HFFc6 (cell line): ENCODE data around the gene ZNF740. TPM values are rescaled to one million over a fixed set of nuclear protein-coding genes. Genes with fewer than 3 reads are reported as not detected.
"Not testable (repeated sequence)": the region's sequence is repeated elsewhere in the genome, so short reads cannot be mapped to it uniquely, and the experiment has no call there.

Source experiments
- DNase-seq: peaks from one replicate; pipeline ENCODE4 v3.0.0-alpha.2; 2018
- H3K27ac Mint-ChIP-seq: 2 replicates; pipeline ENCODE4 v1.8.0; 2020; ENCODE audit warnings: mild to moderate bottlenecking, mixed read lengths
- H3K27me3 Mint-ChIP-seq: 2 replicates; pipeline ENCODE4 v1.8.0; 2021; ENCODE audit warnings: mild to moderate bottlenecking, moderate library complexity, mixed read lengths; ENCODE audit not compliant: insufficient read depth
- H3K36me3 Mint-ChIP-seq: 2 replicates; pipeline ENCODE4 v1.8.0; 2021; ENCODE audit warnings: low read depth, mixed read lengths
- H3K4me1 Mint-ChIP-seq: 2 replicates; pipeline ENCODE4 v1.8.0; 2020; ENCODE audit warnings: low read depth, mixed read lengths
- H3K4me3 Mint-ChIP-seq: 2 replicates; pipeline ENCODE4 v1.8.0; 2020; ENCODE audit warnings: mild to moderate bottlenecking, moderate library complexity, mixed read lengths
- H3K9me3 Mint-ChIP-seq: 2 replicates; pipeline ENCODE4 v1.8.0; 2020; ENCODE audit warnings: mild to moderate bottlenecking, mixed read lengths
- total RNA-seq, 6 experiments: library from RNA; stranded (reverse); fragmentation: NEBNext Ultra II Directional; extraction: Animal tissue kit (Norgen Biotek cat#: 25700); gene quantifications; 2 replicates in 1 of 6; 3 replicates in 5 of 6; pipeline ENCODE4 v1.2.3, GENCODE V29; 2021
- TF ChIP-seq, protein P1 (sequence below): fragments of 200-600 bp; sonication (generic); IDR thresholded peaks from 2 replicates; pipeline ENCODE4 v1.5.0; 2021; ENCODE audit warnings: antibody characterized with exemption, mild to moderate bottlenecking

ZNF740 gene
- total RNA-seq, 6 experiments from 2014 or later: 17.3 to 25.7 (median 19.3) TPM

DNA sequence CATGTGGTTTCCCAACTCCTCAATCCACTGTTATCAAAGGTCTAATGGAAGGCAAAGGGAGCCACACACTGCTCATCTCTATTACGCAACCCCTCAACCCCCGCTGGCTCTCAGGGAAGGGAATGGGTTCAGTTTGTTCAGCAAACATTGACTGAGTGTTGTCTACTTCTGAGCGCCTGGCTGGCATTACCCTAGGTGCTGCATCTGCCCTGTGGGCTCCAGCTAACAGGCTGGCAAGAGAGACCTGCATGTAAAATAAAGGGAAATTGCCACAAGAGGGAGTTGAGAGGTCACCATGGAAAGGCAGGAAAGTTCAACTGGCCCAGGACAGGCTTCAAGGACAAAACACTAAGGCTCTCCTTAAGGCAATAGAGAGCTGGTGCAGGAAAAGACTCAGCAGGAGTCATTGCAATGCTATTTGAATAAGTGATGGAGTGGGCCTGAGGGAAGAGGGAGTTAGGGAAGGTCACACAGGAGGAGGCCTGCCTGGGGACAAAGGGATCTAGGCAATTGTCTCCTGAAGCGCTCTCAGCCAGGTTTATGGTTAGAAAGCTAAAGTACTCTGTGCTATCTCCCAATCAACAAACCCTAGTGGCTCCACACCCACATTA, 5.5 kb upstream of the ZNF740 start:
- Mint-ChIP-seq H3K9me3 (no peaks in the 10 kb centered on the region), H3K4me3 (peak overlapping the region; percentile 39; the same call in 1 of the 2 replicates)
- DNase-seq: peak; percentile 48

DNA sequence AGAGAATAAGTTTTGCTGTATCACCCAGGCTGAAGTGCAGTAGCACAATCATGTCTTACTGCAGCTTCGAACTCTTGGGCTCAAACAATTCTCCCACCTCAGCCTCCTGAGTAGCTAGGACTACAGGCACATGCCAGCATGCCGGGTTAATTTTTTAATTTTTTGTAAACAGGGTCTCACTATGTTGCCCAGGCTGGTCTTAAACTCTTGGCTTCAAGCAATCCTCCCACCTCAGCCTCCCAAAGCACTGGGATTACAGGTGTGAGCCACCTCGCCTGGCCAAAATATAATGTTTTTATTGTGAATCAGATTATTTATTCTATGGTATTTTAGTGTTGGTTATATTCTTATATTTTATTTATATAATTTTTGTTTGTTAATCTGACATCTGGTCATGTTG, 3.8 kb upstream of the ZNF740 start:
- Mint-ChIP-seq H3K4me1 (peaks cover 57% of the 10 kb centered on the region), H3K27ac (no peak overlapping the region), H3K4me3 (no peak overlapping the region), H3K36me3 (peaks cover 9% of the 10 kb centered on the region), H3K27me3 (no peaks in the 10 kb centered on the region; the same call in 1 of the 2 replicates), H3K9me3 (no peaks in the 10 kb centered on the region)
- no peak for DNase-seq
- TF ChIP-seq, protein P1, sequence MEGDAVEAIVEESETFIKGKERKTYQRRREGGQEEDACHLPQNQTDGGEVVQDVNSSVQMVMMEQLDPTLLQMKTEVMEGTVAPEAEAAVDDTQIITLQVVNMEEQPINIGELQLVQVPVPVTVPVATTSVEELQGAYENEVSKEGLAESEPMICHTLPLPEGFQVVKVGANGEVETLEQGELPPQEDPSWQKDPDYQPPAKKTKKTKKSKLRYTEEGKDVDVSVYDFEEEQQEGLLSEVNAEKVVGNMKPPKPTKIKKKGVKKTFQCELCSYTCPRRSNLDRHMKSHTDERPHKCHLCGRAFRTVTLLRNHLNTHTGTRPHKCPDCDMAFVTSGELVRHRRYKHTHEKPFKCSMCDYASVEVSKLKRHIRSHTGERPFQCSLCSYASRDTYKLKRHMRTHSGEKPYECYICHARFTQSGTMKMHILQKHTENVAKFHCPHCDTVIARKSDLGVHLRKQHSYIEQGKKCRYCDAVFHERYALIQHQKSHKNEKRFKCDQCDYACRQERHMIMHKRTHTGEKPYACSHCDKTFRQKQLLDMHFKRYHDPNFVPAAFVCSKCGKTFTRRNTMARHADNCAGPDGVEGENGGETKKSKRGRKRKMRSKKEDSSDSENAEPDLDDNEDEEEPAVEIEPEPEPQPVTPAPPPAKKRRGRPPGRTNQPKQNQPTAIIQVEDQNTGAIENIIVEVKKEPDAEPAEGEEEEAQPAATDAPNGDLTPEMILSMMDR: no peak

More for the DNA sequence above, 5.5 kb upstream of the ZNF740 start:
- peaks cover 60% of the 10 kb centered on the region for H3K4me1 Mint-ChIP-seq
- TF ChIP-seq, protein P1: peak; percentile 61
- H3K27ac Mint-ChIP-seq: peak overlapping the region; percentile 81
- no peaks in the 10 kb centered on the region; the same call in 1 of the 2 replicates for H3K27me3 Mint-ChIP-seq
- H3K36me3 Mint-ChIP-seq: peaks cover 6% of the 10 kb centered on the region

DNA sequence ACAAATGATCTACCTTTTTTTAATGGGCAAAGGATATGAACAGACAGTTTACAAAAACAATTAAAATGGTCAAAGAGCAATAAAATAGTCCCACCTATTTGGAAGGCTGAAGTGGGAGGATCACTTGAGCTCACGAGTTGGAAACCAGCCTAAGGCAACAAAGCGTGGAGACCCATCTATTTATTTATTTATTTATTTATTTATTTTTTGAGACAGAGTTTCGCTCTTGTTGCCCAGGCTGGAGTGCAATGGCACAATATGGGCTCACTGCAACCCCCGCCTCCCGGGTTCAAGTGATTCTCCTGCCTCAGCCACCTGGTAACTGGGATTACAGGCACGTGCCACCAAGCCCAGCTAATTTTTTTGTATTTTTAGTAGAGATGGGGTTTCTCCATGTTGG, 3.1 kb upstream of the ZNF740 start:
- Mint-ChIP-seq H3K36me3 (peaks cover 13% of the 10 kb centered on the region), H3K4me1 (peaks cover 57% of the 10 kb centered on the region)
- not testable (repeated sequence) for H3K27ac Mint-ChIP-seq, H3K9me3 Mint-ChIP-seq, H3K4me3 Mint-ChIP-seq, DNase-seq, H3K27me3 Mint-ChIP-seq

DNA sequence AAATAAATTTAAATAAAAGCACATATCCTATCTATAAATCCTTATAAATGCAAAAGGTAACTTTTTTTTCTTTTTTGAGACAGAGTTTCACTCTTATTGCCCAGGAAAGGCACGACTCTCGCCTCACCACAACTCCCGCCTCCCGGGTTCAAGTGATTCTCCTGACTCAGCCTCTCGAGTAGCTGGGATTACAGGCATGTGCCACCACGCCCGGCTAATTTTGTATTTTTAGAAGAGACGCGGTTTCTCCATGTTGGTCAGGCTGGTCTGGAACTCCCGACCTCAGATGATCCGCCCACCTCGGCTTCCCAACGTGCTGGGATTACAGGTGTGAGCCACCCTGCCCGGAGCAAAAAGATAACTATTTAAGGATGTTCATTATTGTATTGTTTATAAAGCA, 1.7 kb upstream of the ZNF740 start:
- not testable (repeated sequence) for H3K4me3 Mint-ChIP-seq, H3K27ac Mint-ChIP-seq, H3K27me3 Mint-ChIP-seq, H3K9me3 Mint-ChIP-seq, DNase-seq
- Mint-ChIP-seq H3K36me3 (peaks cover 25% of the 10 kb centered on the region), H3K4me1 (peaks cover 56% of the 10 kb centered on the region)

DNA sequence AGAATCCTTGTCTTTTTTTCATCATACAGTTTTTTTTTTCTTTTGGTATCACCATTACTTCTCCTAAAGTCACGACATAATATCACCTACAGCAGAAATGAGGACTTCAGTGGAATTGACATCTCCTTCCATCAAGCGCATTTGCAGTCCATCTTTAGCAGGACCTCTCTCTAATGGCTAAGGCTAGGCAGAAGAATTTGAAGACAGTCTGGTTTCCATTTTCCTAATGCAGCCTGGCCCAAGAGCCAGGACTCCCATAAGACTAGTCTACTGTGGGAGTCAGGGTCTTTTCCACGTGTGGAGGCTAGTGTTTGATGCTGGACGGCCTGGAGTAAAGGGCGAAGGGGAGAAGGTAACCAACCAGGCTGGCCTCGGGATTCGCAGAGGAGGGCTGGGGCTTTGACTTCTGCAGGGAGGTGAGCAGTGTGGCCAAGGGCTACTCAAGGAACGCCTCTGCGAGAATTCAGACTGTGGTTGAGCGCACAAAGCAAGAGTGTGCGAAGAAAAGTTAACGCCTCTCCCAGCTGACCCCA, 769 bp upstream of the ZNF740 start:
- peak overlapping the region; percentile 97 for H3K27ac Mint-ChIP-seq
- H3K27me3 Mint-ChIP-seq: no peaks in the 10 kb centered on the region; the same call in 1 of the 2 replicates
- H3K36me3 Mint-ChIP-seq: peaks cover 25% of the 10 kb centered on the region
- H3K4me3 Mint-ChIP-seq: peak overlapping the region; percentile 95
- no peak for DNase-seq
- H3K9me3 Mint-ChIP-seq: no peaks in the 10 kb centered on the region
- H3K4me1 Mint-ChIP-seq: peaks cover 52% of the 10 kb centered on the region
- TF ChIP-seq, protein P1: no peak

DNA sequence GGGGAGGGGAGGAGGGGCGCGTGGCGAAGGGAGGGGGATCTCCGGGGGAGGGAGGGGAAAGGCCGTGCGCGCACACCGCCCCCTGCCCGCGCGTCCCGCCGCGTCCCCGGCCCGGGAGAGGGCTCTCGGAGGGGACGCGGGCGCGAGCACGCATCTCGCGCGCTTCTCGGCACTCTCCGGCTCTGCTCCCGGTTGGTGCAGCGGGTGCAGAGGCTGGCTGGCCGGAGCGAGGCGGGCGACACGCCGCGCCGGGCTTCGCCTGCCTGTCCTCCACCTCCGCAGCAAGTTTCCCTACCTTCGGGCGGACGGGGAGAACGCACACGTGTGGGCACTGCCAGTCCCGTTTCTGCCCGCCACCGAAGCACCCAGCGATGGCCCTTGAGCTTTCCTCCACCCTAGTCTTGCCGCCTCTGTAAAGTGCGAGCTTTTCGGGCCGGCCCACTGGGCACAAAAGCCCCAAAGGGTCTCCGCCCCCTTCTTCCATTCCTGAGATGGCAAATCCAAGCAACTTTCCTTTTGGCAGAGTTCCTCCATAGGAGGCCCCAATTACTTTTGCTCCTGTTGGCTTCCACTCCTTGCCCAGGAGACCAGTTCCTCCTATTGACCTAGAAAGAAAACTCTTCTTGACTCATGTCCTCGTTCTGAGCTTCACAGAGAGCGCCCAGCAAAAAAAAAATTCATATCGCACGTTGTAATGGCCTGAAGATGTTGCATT, 566 bp downstream of the ZNF740 start:
- no peaks in the 10 kb centered on the region for H3K9me3 Mint-ChIP-seq

More for the DNA sequence above, 566 bp downstream of the ZNF740 start:
- no peaks in the 10 kb centered on the region for H3K27me3 Mint-ChIP-seq
- H3K4me3 Mint-ChIP-seq: peak overlapping the region; percentile 90
- peak overlapping the region; percentile 92 for H3K27ac Mint-ChIP-seq
- TF ChIP-seq, protein P1: peak; percentile 39; the same call in 1 of the 2 replicates
- peaks cover 32% of the 10 kb centered on the region for H3K36me3 Mint-ChIP-seq
- H3K4me1 Mint-ChIP-seq: peaks cover 46% of the 10 kb centered on the region
- DNase-seq: peak; percentile 63
